Kidney (tissue), 14 donors: ENCODE measurements around the gene FASLG. TPM values are rescaled to one million over a fixed set of nuclear protein-coding genes. Genes with fewer than 3 reads are reported as not detected.
A peak's percentile ranks its signal among the peaks of the same experiment; 100 is the strongest.

Experiments used
- DNase-seq, 5 donors: peaks; one replicate each; pipeline ENCODE4 v3.0.0-alpha.2; 2013 to 2020
- FAIRE-seq: peaks from 2 replicates; lab custom pipeline; 2012; peaks lifted over from hg19 to GRCh38; lab: Jason Lieb, UNC
- H3K27ac ChIP-seq, 2 donors: one replicate each; pipeline ENCODE4 v1.7.0; 2013; ENCODE audit warnings: low read depth in 2 of 2, low read length in 2 of 2, inconsistent platforms in 1 of 2
- H3K27me3 ChIP-seq: one replicate; pipeline ENCODE4 v1.7.1; 2013; ENCODE audit warnings: low read length, inconsistent platforms; ENCODE audit not compliant: control insufficient read depth, insufficient read depth
- H3K36me3 ChIP-seq, 3 donors: one replicate each; pipeline versions ENCODE4 v1.7.0 to v1.7.1; 2013; ENCODE audit warnings: low read length in 3 of 3, control low read depth in 1 of 3, inconsistent platforms in 1 of 3; ENCODE audit not compliant: insufficient read depth in 3 of 3, control insufficient read depth in 2 of 3
- H3K4me1 ChIP-seq, 3 donors: one replicate each; pipeline versions ENCODE4 v1.7.0 to v1.7.1; 2013; ENCODE audit warnings: low read length in 3 of 3, inconsistent platforms in 1 of 3, low read depth in 1 of 3; ENCODE audit not compliant: control insufficient read depth in 2 of 3, insufficient read depth in 2 of 3
- H3K4me3 ChIP-seq, 3 donors: one replicate each; pipeline versions ENCODE4 v1.7.0 to v1.8.1; 2013; ENCODE audit warnings: low read length in 3 of 3, control low read depth in 1 of 3, inconsistent platforms in 1 of 3
- H3K9ac ChIP-seq, 3 donors: one replicate each; pipeline versions ENCODE4 v1.7.0 to v1.7.1; 2013; ENCODE audit warnings: low read length in 3 of 3, control low read depth in 1 of 3, inconsistent platforms in 1 of 3
- H3K9me3 ChIP-seq, 3 donors: one replicate each; pipeline versions ENCODE4 v1.7.0 to v1.7.1; 2013; ENCODE audit warnings: low read length in 3 of 3, control low read depth in 1 of 3, inconsistent platforms in 1 of 3; ENCODE audit not compliant: control insufficient read depth in 2 of 3, insufficient read depth in 1 of 3
- CTCF ChIP-seq: IDR thresholded peaks from 3 replicates; pipeline ENCODE4 v1.5.1; 2012; ENCODE audit warnings: mild to moderate bottlenecking, moderate library complexity, borderline replicate concordance; ENCODE audit not compliant: insufficient read depth; ENCODE audit errors: extremely low read depth
- intact Hi-C: fragments of 100-400 bp; cut with DNase I; formaldehyde crosslinking; loops from one replicate; pipeline ENCODE4 v1.11.1; 2022
- polyA plus RNA-seq: library from polyadenylated mRNA; stranded (reverse); fragments of 350-450 nt; fragmentation: Illumina TruSeq; extraction: RNeasy Lipid Tissue Mini Kit (QIAGEN cat#74804); gene quantifications from one replicate; pipeline ENCODE4 v1.2.3, GENCODE V29; 2014; ENCODE audit warnings: low read depth, low replicate concordance; ENCODE audit not compliant: insufficient read depth
- total RNA-seq: library from RNA; stranded (reverse); fragmentation: NEBNext Ultra II Directional; extraction: Animal tissue kit (Norgen Biotek cat#: 25700); gene quantifications from one replicate; pipeline ENCODE4 v1.2.1, GENCODE V29; 2021
- donor health status: control.
- donor health status: control.
- donor health status: control.
- donor health status: control.
- donor health status: control.
- donor health status: DM: yes; HTN: yes; CAD: no.
- donor health status: Normal renal cell carcinoma (clear cell type).

FASLG gene
- total and polyA plus RNA-seq, 2 donors from 2014 or later: 0.50 TPM; not detected in 1

DNA sequence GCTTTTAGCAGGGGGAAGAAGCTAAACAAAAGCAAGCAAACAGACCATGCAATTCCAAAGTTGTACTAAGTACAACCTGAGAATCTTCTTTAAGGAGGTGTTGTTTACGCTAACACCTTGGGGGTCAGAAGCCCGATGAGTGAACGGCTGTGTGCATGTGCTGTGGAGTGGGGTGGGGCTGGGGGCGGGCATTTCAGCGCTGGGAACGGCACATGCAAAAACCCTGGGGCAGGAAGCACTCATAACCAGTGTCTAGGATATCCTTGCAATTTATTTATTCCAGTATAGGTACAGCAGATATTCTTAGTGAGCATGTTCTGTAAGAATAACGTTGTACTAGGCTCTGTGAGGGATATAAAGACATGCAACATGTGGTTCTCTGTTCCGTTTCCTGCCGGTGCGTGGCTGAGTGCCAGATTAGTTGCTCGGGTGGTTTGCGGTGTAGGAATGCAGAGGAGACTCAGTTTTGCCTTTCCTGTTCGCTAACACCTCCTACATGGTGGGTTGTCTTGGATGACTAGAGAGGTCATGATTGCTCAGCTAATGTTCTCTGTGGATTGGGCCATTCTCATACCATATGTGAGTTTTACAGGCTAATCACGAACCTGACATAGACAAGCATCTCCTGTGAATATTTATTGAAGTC, 3.7 kb downstream of the FASLG start:
- intact Hi-C loops: no loop called here
- Histone ChIP-seq H3K9ac (no peak overlapping the region), H3K27ac (no peak overlapping the region), H3K4me3 (peak overlapping the region in 2 of 3 donors; percentile 15 to 21), H3K9me3 (no peaks in the 10 kb centered on the region), H3K36me3 (no peaks in the 10 kb centered on the region), H3K4me1 (peaks cover 0 to 2% (median 0%) of the 10 kb centered on the region in 3 donors), H3K27me3 (no peaks in the 10 kb centered on the region)
- FAIRE-seq (no peak), DNase-seq (peak in 4 of 5 donors; percentile 25 to 82 (median 53))
- no peak for TF ChIP-seq CTCF

- H3K4me3 ChIP-seq: no peak overlapping the region
- no peak for FAIRE-seq
- no peaks in the 10 kb centered on the region for H3K36me3 ChIP-seq
- no peaks in the 10 kb centered on the region for H3K9me3 ChIP-seq
- intact Hi-C loops: no loop called here
- no peaks in the 10 kb centered on the region for H3K27me3 ChIP-seq
- DNase-seq: no peak
- TF ChIP-seq CTCF: no peak
- H3K27ac ChIP-seq: no peak overlapping the region
- H3K9ac ChIP-seq: no peak overlapping the region
- peaks cover 0 to 2% (median 0%) of the 10 kb centered on the region in 3 donors for H3K4me1 ChIP-seq
These were observed 4.8 kb downstream of the FASLG start for GRCh38 chr1:172663732-172664131.

GRCh38 chr1:172668097-172668496, 9.2 kb downstream of the FASLG start:
- intact Hi-C loops: no loop called here
- H3K27me3 ChIP-seq: no peaks in the 10 kb centered on the region
- H3K4me3 ChIP-seq: no peak overlapping the region
- H3K9me3 ChIP-seq: no peaks in the 10 kb centered on the region
- DNase-seq (no peak), FAIRE-seq (no peak)
- no peak overlapping the region for H3K27ac ChIP-seq
- TF ChIP-seq CTCF: no peak
- H3K9ac ChIP-seq: no peak overlapping the region
- H3K36me3 ChIP-seq: no peaks in the 10 kb centered on the region
- no peaks in the 10 kb centered on the region for H3K4me1 ChIP-seq
